Inflammatory macrophage treated with lipopolysaccharide for 4 hours (primary cell): ENCODE measurements around the gene FAM135A.
"Not testable (repeated sequence)": the region's sequence is repeated elsewhere in the genome, so short reads cannot be mapped to it uniquely, and the experiment has no call there.

Experiments used
- DNase-seq: peaks from one replicate; pipeline ENCODE4 v3.0.0-alpha.2; 2020

The FAM135A gene

DNA sequence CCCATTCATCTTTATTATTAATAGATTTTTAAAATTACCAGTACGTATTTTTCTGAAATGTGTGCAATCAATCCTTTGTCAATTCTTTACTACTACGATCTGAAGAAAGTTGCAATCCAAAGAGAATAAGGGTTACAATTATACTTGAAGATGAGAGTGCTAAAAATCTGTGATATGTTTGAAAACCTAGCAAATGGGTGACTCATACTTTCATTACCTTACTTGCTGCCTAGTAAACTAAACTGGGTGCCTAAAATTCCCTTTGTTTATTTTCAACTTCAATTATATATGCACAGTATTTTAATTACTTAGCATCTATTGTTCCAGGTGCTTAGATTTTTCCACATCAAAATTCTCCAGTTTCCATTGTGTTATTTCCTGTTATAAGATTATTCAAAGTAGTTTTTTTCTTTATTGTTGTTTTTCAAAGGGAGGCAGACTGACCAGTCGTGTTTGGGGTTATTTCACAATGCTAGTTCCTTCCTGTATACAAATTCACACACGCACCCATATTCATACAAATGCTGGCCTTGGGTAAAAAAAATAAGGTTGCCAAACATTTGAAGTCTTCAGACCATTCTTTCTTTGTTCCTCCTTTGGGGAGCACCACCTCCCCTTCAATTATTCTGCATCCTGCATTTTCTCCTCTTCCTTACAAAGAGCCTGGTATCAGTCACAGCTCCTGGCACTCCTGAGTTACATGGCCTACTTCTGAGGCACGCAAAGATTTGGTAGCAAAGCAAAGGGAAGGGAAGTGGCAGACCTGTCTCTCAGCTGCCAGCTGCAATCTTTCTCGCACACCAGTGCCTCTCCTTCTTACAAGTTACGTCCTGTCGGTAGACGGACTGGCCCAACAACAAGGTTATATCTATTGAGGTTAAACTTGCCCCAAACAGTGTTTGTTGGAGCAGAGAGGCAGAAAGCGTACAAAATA lies 16.2 kb upstream of the FAM135A start:
- peak; percentile 48 for DNase-seq

DNA sequence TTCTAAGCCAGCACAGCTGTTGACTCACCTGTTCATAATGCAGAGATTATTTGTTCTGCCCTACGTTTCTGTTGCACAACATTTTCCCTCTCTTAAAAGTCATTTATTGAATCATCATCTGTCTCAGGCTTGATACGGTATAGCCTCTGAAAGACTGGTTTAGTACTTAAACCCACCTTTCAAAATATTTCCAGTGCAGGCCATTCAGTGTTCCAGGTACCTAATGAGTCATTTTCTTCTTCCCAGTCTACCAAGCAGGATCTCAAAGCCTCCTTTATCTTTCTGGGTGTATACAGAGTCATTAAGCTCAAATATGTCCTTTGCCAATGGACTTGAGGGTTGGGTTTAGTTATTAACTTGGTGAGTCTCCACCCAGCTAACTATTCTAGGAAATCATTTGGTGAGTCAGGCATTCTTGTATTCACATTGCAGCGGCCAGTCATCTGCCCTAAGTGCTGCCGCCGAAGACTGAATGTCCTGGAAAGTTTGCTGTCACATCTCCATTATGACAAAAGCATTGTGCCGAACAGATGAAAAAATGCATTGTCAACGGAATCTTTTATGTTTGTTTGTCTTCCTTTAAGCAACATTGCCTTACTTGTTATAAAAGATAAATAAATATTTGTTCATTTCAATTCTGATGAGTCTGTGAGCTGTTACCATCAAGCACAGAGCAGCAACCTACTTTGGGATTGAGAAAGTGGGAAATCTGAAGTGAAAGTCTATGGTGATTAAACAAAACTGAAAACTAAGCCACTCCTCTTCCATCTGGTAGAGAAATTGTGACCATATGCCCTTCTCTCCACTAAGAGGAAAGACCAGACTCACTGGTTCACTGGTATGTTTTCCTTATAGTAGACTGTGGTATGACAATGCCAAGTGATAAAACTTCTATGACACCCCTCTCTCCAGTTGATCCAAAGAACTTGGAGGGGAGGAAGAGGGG lies 14.3 kb upstream of the FAM135A start:
- DNase-seq: peak; percentile 46

- no peak for DNase-seq
Observed at GRCh38 chr6:70404658-70405057, 8.7 kb upstream of the FAM135A start.

- peak; percentile 72 for DNase-seq
Observed at GRCh38 chr6:70409216-70409615, 4.1 kb upstream of the FAM135A start.

- DNase-seq: no peak
Observed at GRCh38 chr6:70411542-70412251, 1.6 kb upstream of the FAM135A start.

DNA sequence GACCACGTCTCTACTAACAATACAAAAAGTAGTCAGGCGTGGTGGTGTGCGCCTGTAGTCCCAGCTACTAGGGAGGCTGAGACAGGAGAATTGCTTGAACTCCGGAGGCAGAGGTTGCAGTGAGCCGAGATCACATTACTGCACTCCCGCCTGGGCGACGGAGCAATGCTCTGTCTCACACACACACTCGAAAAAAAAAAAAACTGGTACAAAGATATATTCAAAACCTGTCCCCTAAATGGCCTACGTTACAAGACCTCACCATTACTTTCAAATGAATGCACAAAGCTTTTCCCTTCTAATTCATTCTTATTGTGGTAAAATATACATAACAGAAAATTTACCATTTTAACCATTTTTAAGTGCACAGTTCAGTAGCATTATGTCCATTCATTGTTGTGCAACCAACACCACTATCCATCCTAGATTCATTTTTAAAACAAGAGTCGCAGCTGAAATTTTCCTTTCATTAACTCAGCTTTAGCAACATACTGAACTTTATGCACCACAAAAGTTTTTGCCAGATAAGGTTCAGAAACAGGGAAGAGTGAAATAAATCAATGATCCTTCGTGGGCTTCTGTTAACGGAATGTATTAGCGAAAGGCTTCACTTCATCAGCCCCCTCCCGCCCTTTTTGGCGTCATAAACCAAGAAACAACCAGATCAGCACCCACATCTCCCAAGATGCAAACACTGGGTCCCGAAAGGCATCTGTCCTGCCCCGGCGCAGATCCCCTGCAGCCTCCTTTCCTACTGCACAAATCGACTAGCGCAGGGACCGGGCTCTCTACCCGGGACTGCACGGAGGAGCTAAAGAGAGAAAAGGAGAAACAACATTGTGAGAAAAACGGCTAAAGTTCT lies 825 bp upstream of the FAM135A start:
- no peak for DNase-seq

- peak; percentile 30 for DNase-seq
Observed at GRCh38 chr6:70413992-70414494, 735 bp downstream of the FAM135A start.

GRCh38 chr6:70414813-70415212 lies 1.5 kb downstream of the FAM135A start:
- no peak for DNase-seq

GRCh38 chr6:70415247-70415646 lies 1.9 kb downstream of the FAM135A start:
- DNase-seq: peak; percentile 76

DNA sequence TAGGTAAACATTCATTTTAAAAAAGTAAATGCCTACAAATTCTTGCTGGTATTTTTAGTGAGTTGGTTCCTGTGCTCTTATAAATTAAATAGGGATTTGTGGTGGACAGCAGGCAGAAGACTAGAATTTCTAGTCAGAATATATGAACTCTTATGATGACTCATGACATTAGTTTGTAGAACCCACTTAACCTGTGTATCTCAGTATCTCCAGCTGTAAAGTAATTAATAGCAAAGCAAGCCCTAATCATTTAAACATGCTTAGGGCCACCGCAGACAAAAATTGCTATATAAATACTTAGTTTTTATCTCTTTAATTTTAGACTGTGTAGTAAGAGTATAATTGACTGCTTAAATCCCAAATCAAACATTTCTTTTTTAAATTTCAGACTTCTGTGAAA lies 2.4 kb downstream of the FAM135A start:
- DNase-seq: no peak

DNA sequence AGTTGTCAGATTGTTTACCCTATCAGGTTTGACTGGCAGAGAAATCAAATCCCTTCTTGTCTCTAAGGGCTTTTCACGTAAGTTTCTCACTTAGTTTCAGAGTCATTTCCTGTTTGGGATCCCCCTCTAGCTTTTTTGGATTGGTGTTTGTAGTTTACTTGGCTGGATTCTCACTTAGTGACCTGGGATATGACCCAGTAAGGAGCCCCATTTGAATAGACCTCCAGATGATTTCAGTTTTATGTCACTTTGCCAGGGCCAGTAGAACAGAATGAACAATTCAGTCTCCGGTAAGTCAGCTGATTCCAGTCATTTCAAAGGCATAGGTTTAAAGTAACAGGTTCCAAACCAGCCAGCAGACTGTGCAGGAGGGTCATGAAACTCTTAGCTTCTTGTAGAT lies 8.2 kb downstream of the FAM135A start:
- DNase-seq: no peak

GRCh38 chr6:70423189-70424134 lies 10.2 kb downstream of the FAM135A start:
- DNase-seq: no peak

- DNase-seq: no peak
Observed at GRCh38 chr6:70424291-70424690, 11.0 kb downstream of the FAM135A start.

DNA sequence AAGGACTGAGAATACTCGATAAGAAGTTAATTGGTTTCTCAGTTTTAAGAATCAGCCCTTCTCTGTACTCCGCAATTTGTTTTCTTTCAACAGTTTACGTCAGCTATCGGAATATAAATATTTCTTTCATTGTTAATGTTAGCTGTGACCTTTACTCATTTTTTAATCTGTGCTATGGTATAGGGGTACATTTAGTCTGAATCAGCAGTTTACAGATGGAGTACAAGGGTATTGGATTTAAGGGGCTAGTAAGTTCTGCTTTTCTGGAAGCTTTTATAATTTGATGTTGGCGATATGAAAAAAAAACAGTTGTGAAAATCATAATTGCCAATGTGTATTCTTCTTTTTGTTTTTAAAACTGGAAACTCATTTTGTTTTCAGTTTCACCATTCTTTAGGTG lies 23.0 kb downstream of the FAM135A start:
- DNase-seq: no peak

DNA sequence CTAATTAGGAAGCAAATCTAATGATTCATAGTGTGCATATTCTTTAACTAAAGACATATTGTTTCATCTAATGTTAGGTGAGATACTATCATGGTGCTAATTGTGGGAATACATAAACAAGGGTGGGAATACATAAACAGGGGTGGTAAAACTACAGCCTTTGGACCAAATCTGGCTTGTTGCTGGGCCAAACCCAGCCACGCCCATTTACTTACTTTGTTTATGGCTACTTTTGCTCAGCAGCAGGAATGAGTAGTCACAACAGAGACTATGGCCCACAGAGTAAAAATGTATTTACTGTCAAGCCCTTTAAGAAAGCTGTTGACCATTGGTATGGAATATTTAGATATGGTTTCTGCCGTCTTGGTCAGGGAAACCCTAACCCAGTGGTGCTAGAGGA lies 31.7 kb downstream of the FAM135A start:
- DNase-seq: no peak

GRCh38 chr6:70447343-70448070 lies 34.2 kb downstream of the FAM135A start:
- not testable (repeated sequence) for DNase-seq

DNA sequence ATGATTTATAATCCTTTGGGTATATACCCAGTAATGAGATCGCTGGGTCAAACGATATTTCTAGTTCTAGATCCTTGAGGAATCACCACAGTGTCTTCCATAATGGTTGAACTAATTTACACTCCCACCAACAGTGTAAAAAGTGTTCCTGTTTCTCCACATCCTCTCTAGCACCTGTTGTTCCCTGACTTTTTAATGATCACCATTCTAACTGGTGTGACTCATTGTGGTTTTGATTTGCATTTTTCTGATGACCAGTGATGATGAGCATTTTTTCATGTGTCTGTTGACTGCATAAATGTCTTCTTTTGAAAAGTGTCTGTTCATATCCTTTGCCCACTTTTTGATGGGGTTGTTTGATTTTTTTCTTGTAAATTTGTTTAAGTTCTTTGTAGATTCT lies 40.6 kb downstream of the FAM135A start:
- not testable (repeated sequence) for DNase-seq

GRCh38 chr6:70456735-70457134 lies 43.4 kb downstream of the FAM135A start:
- no peak for DNase-seq

GRCh38 chr6:70459235-70459634 lies 45.9 kb downstream of the FAM135A start:
- DNase-seq: no peak

DNA sequence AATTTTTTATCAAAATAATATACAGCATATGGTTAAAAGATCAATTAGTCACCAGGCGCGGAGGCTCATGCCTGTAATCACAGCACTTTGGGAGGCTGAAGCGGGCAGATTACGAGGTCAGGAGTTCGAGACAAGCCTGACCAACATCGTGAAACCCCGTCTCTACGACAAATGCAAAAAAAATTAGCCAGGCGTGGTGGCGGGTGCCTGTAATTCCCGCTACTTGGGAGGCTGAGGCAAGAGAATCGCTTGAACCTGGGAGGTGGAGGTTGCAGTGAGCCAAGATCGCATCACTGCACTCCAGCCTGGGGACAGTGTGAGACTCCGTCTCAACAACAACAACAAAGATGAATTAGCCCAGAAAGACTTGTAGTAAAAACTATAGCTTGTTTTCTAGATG lies 46.4 kb downstream of the FAM135A start:
- DNase-seq: not testable (repeated sequence)
